Fibroblast of mammary gland (primary cell): ENCODE results near the gene GANAB.

ENCODE experiments used
- DNase-seq: peaks from one replicate; pipeline ENCODE4 v3.0.0-alpha.2; 2010; ENCODE audit warnings: low read depth
- H3K4me3 ChIP-seq: 2 replicates; pipeline ENCODE4 v1.5.1; 2011; ENCODE audit warnings: low read depth, mild to moderate bottlenecking, low read length, moderate library complexity; ENCODE audit not compliant: control insufficient read depth
- CTCF ChIP-seq: conservative IDR thresholded peaks from 2 replicates; pipeline ENCODE4 v1.5.1; 2011; ENCODE audit warnings: low read depth, low read length, inconsistent platforms; ENCODE audit not compliant: control insufficient read depth, insufficient read depth

GANAB gene

GRCh38 chr11:62666259-62666926, 20.0 kb upstream of the GANAB start:
- DNase-seq, result no peak
- no peak for TF ChIP-seq CTCF
- peak overlapping the region; percentile 94 for H3K4me3 ChIP-seq

GRCh38 chr11:62665599-62666258, 19.3 kb upstream of the GANAB start:
- TF ChIP-seq CTCF, result no peak
- peak overlapping the region; percentile 94 for H3K4me3 ChIP-seq
- peak; percentile 59 for DNase-seq

GRCh38 chr11:62665075-62665598, 18.7 kb upstream of the GANAB start, which contains the start of the genes C11orf98 and CSKMT:
Gene C11orf98, minus strand, starts transcription at chr11:62665210. Its CDS starts 41 bp downstream, at chr11:62665169.
Gene CSKMT, plus strand, starts transcription at chr11:62665312. Its CDS starts 568 bp downstream, at chr11:62665880.
- H3K4me3 ChIP-seq, result peak within 1 kb of the TSS; percentile 94
- peak; percentile 89 for DNase-seq
- no peak for TF ChIP-seq CTCF

GRCh38 chr11:62664405-62665074, 18.1 kb upstream of the GANAB start:
- TF ChIP-seq CTCF, result no peak
- DNase-seq, result peak; percentile 43
- peak overlapping the region; percentile 94 for H3K4me3 ChIP-seq

- no peak overlapping the region for H3K4me3 ChIP-seq
- TF ChIP-seq CTCF, result no peak
- DNase-seq, result no peak
These were observed 10.5 kb upstream of the GANAB start for GRCh38 chr11:62656796-62657429.

GRCh38 chr11:62654297-62654696, 7.9 kb upstream of the GANAB start:
- no peak for DNase-seq
- no peak overlapping the region for H3K4me3 ChIP-seq
- TF ChIP-seq CTCF, result no peak
